Neural progenitor cell (in vitro differentiated cells): Measurements from ENCODE around the gene GLIS1. TPM values are rescaled to one million over a fixed set of nuclear protein-coding genes. Genes with fewer than 3 reads are reported as not detected.

ENCODE experiments used
- DNase-seq: peaks from one replicate; pipeline ENCODE4 v3.0.0-alpha.2; 2016; ENCODE audit warnings: low spot score
- H2AFZ ChIP-seq: fragments of 200-600 bp; sonication (generic); replicated peaks from 2 replicates; pipeline ENCODE4 v1.6.1; 2016; ENCODE audit warnings: antibody characterized with exemption
- H3F3A ChIP-seq: fragments of 200-600 bp; sonication (generic); 2 replicates; pipeline ENCODE4 v1.6.1; 2016; ENCODE audit warnings: antibody characterized with exemption, low read depth
- H3K27ac ChIP-seq: fragments of 200-600 bp; sonication (generic); 2 replicates; pipeline ENCODE4 v1.5.1; 2016; ENCODE audit warnings: mild to moderate bottlenecking
- H3K27me3 ChIP-seq: fragments of 200-600 bp; sonication (generic); 2 replicates; pipeline ENCODE4 v1.6.1; 2016; ENCODE audit warnings: mild to moderate bottlenecking, moderate library complexity
- H3K36me3 ChIP-seq: fragments of 200-600 bp; sonication (generic); 2 replicates; pipeline ENCODE4 v1.5.1; 2016
- H3K4me1 ChIP-seq: fragments of 200-600 bp; sonication (generic); 2 replicates; pipeline ENCODE4 v1.6.1; 2016; ENCODE audit warnings: mixed run types
- H3K4me2 ChIP-seq: fragments of 200-600 bp; sonication (generic); 2 replicates; pipeline ENCODE4 v1.6.1; 2016
- H3K4me3 ChIP-seq: fragments of 200-600 bp; sonication (generic); 2 replicates; pipeline ENCODE4 v1.5.1; 2016
- H3K79me2 ChIP-seq: fragments of 200-600 bp; sonication (generic); 2 replicates; pipeline ENCODE4 v1.6.1; 2016; ENCODE audit warnings: low read depth
- H3K9ac ChIP-seq: fragments of 200-600 bp; sonication (generic); 2 replicates; pipeline ENCODE4 v1.6.1; 2016
- H3K9me3 ChIP-seq: fragments of 200-600 bp; sonication (generic); 2 replicates; pipeline ENCODE4 v1.5.1; 2016; ENCODE audit warnings: low read depth
- H4K20me1 ChIP-seq: fragments of 200-600 bp; sonication (generic); 2 replicates; pipeline ENCODE4 v1.6.1; 2016; ENCODE audit warnings: low read depth
- H3K27ac Mint-ChIP-seq: 3 replicates; pipeline ENCODE4 v1.8.0; 2021; ENCODE audit warnings: mixed read lengths
- H3K27me3 Mint-ChIP-seq: 2 replicates; pipeline ENCODE4 v1.8.0; 2022; ENCODE audit warnings: low read depth, mild to moderate bottlenecking, inconsistent platforms, moderate library complexity, mixed read lengths; ENCODE audit not compliant: insufficient read depth
- H3K36me3 Mint-ChIP-seq: 3 replicates; pipeline ENCODE4 v1.8.0; 2021; ENCODE audit warnings: mixed read lengths
- H3K4me1 Mint-ChIP-seq: 3 replicates; pipeline ENCODE4 v1.8.0; 2021; ENCODE audit warnings: mixed read lengths
- H3K4me3 Mint-ChIP-seq: 3 replicates; pipeline ENCODE4 v1.8.0; 2021; ENCODE audit warnings: mild to moderate bottlenecking, moderate library complexity, mixed read lengths
- H3K9me3 Mint-ChIP-seq: 3 replicates; pipeline ENCODE4 v1.8.0; 2020; ENCODE audit warnings: mixed read lengths
- EZH2 ChIP-seq: fragments of 200-600 bp; sonication (generic); IDR thresholded peaks from 2 replicates; pipeline ENCODE4 v1.6.1; 2017; ENCODE audit warnings: antibody characterized with exemption, mild to moderate bottlenecking, moderate library complexity
- EZH2phosphoT487 ChIP-seq: fragments of 200-600 bp; sonication (generic); IDR thresholded peaks from 2 replicates; pipeline ENCODE4 v1.6.1; 2017; ENCODE audit warnings: antibody characterized with exemption
- total RNA-seq: library from RNA; depleted of rRNA; stranded (reverse); fragments of >200 nt; gene quantifications from 2 replicates; pipeline ENCODE4 v1.2.3, GENCODE V29; 2015; ENCODE audit warnings: low replicate concordance
- TF ChIP-seq, protein P1 (sequence below): fragments of 200-600 bp; sonication (generic); IDR thresholded peaks from 2 replicates; pipeline ENCODE4 v1.5.1; 2017; ENCODE audit warnings: antibody characterized with exemption, mild to moderate bottlenecking

GLIS1 gene
- total RNA-seq, 1 donor from 2014 or later: not detected

DNA sequence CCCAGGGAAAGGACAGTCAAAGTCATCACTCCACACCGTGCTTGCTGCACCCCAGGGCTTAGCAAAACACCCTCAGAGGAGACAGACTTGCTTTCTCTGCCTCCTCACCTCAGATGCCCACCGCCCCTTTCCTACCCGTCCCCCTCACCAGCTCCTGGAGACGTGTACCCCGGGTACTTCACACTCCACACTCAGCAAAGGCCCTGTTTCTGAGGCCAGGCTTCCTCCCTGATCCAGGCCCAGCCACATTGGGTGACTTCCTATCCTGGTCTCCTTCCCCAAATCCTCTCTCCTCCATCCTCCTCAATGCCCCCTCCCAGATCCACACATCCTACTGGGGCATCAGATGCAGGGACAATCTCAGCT, 163.0 kb downstream of the GLIS1 start:
- H3F3A ChIP-seq: no peaks in the 10 kb centered on the region
- DNase-seq: no peak

DNA sequence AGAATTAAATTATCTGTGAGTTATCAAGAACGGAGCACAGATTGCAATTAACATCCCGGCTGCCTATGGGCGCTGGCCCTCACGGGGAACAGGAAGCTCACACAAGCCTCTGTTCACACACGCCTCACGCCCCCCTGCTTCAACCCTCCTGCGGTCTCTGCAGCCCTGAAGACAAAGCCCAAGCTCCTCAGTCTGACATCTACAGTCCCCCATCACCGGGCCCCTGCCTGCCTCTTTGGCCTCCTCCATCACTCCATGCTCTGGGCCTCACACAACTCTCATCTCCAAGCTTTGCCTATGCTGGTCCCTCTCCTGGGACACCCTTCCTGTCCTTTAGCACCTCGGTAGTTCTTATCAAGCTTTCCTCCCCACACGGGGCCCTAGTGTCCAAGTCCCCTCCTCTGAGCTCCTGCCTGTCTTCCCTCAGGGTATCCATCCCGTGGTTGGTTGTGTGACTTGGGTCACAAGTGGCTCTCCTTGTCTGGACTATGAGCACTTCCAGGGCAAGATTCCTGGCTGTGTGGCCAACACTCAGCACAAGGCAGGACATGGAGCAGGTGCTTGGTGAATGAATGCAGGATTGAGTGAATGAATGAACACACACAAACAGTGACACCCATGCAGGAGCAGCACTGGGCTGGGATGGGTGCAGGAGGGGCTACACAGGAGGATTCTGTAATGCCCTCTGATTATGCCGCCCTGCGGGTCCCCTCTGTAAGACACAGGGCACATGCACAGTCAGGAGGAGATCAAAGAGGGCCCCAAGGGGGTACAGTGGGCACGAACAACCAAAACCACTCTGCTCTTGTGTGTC, 163.6 kb downstream of the GLIS1 start:
- Mint-ChIP-seq H3K4me3 (peak overlapping the region; percentile 15), H3K9me3 (no peaks in the 10 kb centered on the region), H3K4me1 (peaks cover 48% of the 10 kb centered on the region), H3K27me3 (peaks cover 12% of the 10 kb centered on the region), H3K36me3 (no peaks in the 10 kb centered on the region), H3K27ac (peak overlapping the region; percentile 81)
- no peak overlapping the region for H3K9ac ChIP-seq
- H3F3A ChIP-seq: no peaks in the 10 kb centered on the region
- peaks cover 27% of the 10 kb centered on the region for H3K4me1 ChIP-seq
- no peaks in the 10 kb centered on the region for H4K20me1 ChIP-seq
- H3K27me3 ChIP-seq: no peaks in the 10 kb centered on the region
- H3K27ac ChIP-seq: no peak overlapping the region
- peak; percentile 33 for DNase-seq
- no peaks in the 10 kb centered on the region for H3K36me3 ChIP-seq
- H3K4me2 ChIP-seq: no peak overlapping the region
- peak overlapping the region; percentile 92 for H2AFZ ChIP-seq
- H3K79me2 ChIP-seq: no peaks in the 10 kb centered on the region
- TF ChIP-seq EZH2 (no peak), EZH2phosphoT487 (no peak)
- TF ChIP-seq, protein P1, sequence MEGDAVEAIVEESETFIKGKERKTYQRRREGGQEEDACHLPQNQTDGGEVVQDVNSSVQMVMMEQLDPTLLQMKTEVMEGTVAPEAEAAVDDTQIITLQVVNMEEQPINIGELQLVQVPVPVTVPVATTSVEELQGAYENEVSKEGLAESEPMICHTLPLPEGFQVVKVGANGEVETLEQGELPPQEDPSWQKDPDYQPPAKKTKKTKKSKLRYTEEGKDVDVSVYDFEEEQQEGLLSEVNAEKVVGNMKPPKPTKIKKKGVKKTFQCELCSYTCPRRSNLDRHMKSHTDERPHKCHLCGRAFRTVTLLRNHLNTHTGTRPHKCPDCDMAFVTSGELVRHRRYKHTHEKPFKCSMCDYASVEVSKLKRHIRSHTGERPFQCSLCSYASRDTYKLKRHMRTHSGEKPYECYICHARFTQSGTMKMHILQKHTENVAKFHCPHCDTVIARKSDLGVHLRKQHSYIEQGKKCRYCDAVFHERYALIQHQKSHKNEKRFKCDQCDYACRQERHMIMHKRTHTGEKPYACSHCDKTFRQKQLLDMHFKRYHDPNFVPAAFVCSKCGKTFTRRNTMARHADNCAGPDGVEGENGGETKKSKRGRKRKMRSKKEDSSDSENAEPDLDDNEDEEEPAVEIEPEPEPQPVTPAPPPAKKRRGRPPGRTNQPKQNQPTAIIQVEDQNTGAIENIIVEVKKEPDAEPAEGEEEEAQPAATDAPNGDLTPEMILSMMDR: no peak
- H3K4me3 ChIP-seq: no peak overlapping the region
- no peaks in the 10 kb centered on the region for H3K9me3 ChIP-seq

More for the DNA sequence above, 163.0 kb downstream of the GLIS1 start:
- Histone ChIP-seq H4K20me1 (no peaks in the 10 kb centered on the region), H3K4me1 (peaks cover 27% of the 10 kb centered on the region), H3K4me2 (no peak overlapping the region), H3K9me3 (no peaks in the 10 kb centered on the region), H3K4me3 (no peak overlapping the region), H3K27ac (no peak overlapping the region), H3K36me3 (no peaks in the 10 kb centered on the region), H3K27me3 (no peaks in the 10 kb centered on the region), H2AFZ (no peak overlapping the region), H3K9ac (no peak overlapping the region), H3K79me2 (no peaks in the 10 kb centered on the region)
- peaks cover 12% of the 10 kb centered on the region for H3K27me3 Mint-ChIP-seq
- H3K36me3 Mint-ChIP-seq: no peaks in the 10 kb centered on the region
- H3K9me3 Mint-ChIP-seq: no peaks in the 10 kb centered on the region
- TF ChIP-seq EZH2phosphoT487 (no peak), EZH2 (no peak)
- TF ChIP-seq, protein P1: no peak
- peaks cover 48% of the 10 kb centered on the region for H3K4me1 Mint-ChIP-seq
- H3K4me3 Mint-ChIP-seq: no peak overlapping the region
- no peak overlapping the region for H3K27ac Mint-ChIP-seq

DNA sequence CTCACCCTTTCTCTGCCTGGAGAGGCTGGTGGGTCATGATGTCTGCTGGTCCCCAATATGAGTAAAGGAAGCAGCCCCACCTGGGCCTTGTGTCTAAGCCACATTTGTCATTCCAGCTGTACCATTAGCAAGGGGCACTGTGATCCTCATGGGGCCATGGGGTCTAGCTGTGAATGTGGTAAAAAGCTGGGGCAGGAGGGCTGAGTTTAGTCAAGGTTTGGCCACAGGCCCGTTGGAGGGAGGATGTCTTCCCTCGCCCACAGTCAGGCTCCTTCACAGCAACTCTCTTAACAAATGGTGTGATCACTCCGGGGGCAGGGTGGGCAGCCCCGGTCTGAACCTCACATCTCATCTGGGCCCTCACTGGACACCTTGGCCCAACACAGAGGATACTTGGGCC, 164.3 kb downstream of the GLIS1 start:
- DNase-seq: no peak
- Mint-ChIP-seq H3K27me3 (peaks cover 12% of the 10 kb centered on the region), H3K9me3 (no peaks in the 10 kb centered on the region)

More for the DNA sequence above, 164.3 kb downstream of the GLIS1 start:
- Histone ChIP-seq H3K36me3 (no peaks in the 10 kb centered on the region), H2AFZ (peak overlapping the region; percentile 92), H3K79me2 (no peaks in the 10 kb centered on the region), H3K4me1 (peaks cover 27% of the 10 kb centered on the region), H3K4me2 (no peak overlapping the region), H3K27ac (no peak overlapping the region), H3K9ac (no peak overlapping the region), H3K4me3 (no peak overlapping the region), H3F3A (no peaks in the 10 kb centered on the region), H3K27me3 (no peaks in the 10 kb centered on the region), H3K9me3 (no peaks in the 10 kb centered on the region), H4K20me1 (no peaks in the 10 kb centered on the region)
- no peak for TF ChIP-seq EZH2phosphoT487
- TF ChIP-seq, protein P1: no peak
- TF ChIP-seq EZH2: no peak
- peaks cover 48% of the 10 kb centered on the region for H3K4me1 Mint-ChIP-seq
- H3K27ac Mint-ChIP-seq: no peak overlapping the region
- no peak overlapping the region for H3K4me3 Mint-ChIP-seq
- no peaks in the 10 kb centered on the region for H3K36me3 Mint-ChIP-seq
